Panc1 (cell line): Measurements from ENCODE around the gene MTUS2. TPM values are rescaled to one million over a fixed set of nuclear protein-coding genes. Genes with fewer than 3 reads are reported as not detected.

Source experiments
- ATAC-seq: fragments of 200-7000 bp; cut with Tn5 transposase; 2 replicates; pipeline ENCODE4 v1.9.1; 2020; ENCODE audit warnings: mild to moderate bottlenecking, moderate library complexity
- BruUV-seq: library from RNA; stranded (reverse); fragments of 400-500 nt; replicated peaks from 2 replicates; lab custom pipeline; 2021; lab: Mats Ljungman, UMichigan
- CTCF ChIA-PET: fragments of 300-600 bp; sonication (Branson Sonifier 250); formaldehyde crosslinking; loops from one replicate; lab custom pipeline; 2022; ENCODE audit warnings: antibody characterized with exemption; lab: Charles Lee
- POLR2A ChIA-PET: fragments of 300-600 bp; sonication (Branson Sonifier 250); formaldehyde crosslinking; loops from one replicate; lab custom pipeline; 2022; ENCODE audit warnings: antibody characterized with exemption; lab: Charles Lee
- DNase-seq: peaks from one replicate; pipeline ENCODE4 v3.0.0-alpha.2; 2010; ENCODE audit warnings: low read depth, low spot score
- H3K27ac ChIP-seq: 2 replicates; pipeline ENCODE4 v1.5.1; 2011; ENCODE audit warnings: mild to moderate bottlenecking, low read length, inconsistent platforms
- H3K27me3 ChIP-seq: fragments of 200-500 bp; sonication (Bioruptor generic); 2 replicates; pipeline ENCODE4 v1.6.0; 2014; ENCODE audit warnings: low read length, inconsistent platforms; ENCODE audit not compliant: control insufficient read depth, insufficient read depth
- H3K36me3 ChIP-seq: fragments of 200-500 bp; sonication (Bioruptor generic); 2 replicates; pipeline ENCODE4 v1.5.1; 2014; ENCODE audit warnings: inconsistent platforms, mild to moderate bottlenecking, low read length, moderate library complexity; ENCODE audit not compliant: control insufficient read depth, insufficient read depth
- H3K4me1 ChIP-seq: 2 replicates; pipeline ENCODE4 v1.5.1; 2011; ENCODE audit warnings: inconsistent platforms, mild to moderate bottlenecking, low read length, moderate library complexity; ENCODE audit not compliant: control insufficient read depth, insufficient read depth
- H3K4me3 ChIP-seq, 2 experiments: 2 replicates each; pipeline ENCODE4 v1.5.1; 2011 to 2012; ENCODE audit warnings: low read depth in 2 of 2, low read length in 2 of 2, mild to moderate bottlenecking in 2 of 2, inconsistent platforms in 1 of 2, moderate library complexity in 1 of 2
- H3K9me3 ChIP-seq: fragments of 200-500 bp; sonication (Bioruptor generic); 2 replicates; pipeline ENCODE4 v1.5.1; 2014; ENCODE audit warnings: low read depth, mild to moderate bottlenecking, inconsistent platforms, low read length, moderate library complexity; ENCODE audit not compliant: control insufficient read depth, insufficient read depth
- POLR2AphosphoS5 ChIP-seq: IDR thresholded peaks from 2 replicates; pipeline ENCODE4 v1.6.1; 2012; ENCODE audit warnings: mild to moderate bottlenecking, low read depth, low read length, moderate library complexity
- SIN3A ChIP-seq: IDR thresholded peaks from 2 replicates; pipeline ENCODE4 v1.6.1; 2012; ENCODE audit warnings: low read depth, mild to moderate bottlenecking, low read length, moderate library complexity, borderline replicate concordance; ENCODE audit not compliant: insufficient read depth
- TCF7L2 ChIP-seq: IDR thresholded peaks from 2 replicates; pipeline ENCODE4 v1.6.1; 2011; ENCODE audit warnings: mild to moderate bottlenecking, low read depth, low read length, inconsistent platforms
- in situ Hi-C: cut with HindIII; loops from 2 replicates; pipeline ENCODE4 v1.10.0; 2016; ENCODE audit warnings: low sequenced_read_pairs, low pct_unique_long_range_greater_than_20kb
- intact Hi-C: fragments of 100-400 bp; cut with micrococcal nuclease; formaldehyde crosslinking; loops from one replicate; pipeline ENCODE4 v1.10.0; 2022; ENCODE audit not compliant: unreplicated experiment
- total RNA-seq: library from RNA; stranded (reverse); gene quantifications from one replicate; pipeline ENCODE4 v1.2.1, GENCODE V29; 2021; ENCODE audit not compliant: unreplicated experiment
- TF ChIP-seq, protein P1 (sequence below): fragments of 450-650 bp; IDR thresholded peaks from 2 replicates; pipeline ENCODE4 v1.5.1; 2017; ENCODE audit warnings: mild to moderate bottlenecking
- TF ChIP-seq, protein P2 (sequence below), 2 experiments: IDR thresholded peaks; 2 replicates each; pipeline ENCODE4 v1.6.1; 2011 to 2012; ENCODE audit warnings: low read depth in 2 of 2, control low read depth in 1 of 2, low read length in 1 of 2, mild to moderate bottlenecking in 1 of 2, moderate library complexity in 1 of 2; ENCODE audit not compliant: insufficient read depth in 1 of 2

The MTUS2 gene
- total RNA-seq, 1 experiment from 2014 or later: 0.05 TPM

DNA sequence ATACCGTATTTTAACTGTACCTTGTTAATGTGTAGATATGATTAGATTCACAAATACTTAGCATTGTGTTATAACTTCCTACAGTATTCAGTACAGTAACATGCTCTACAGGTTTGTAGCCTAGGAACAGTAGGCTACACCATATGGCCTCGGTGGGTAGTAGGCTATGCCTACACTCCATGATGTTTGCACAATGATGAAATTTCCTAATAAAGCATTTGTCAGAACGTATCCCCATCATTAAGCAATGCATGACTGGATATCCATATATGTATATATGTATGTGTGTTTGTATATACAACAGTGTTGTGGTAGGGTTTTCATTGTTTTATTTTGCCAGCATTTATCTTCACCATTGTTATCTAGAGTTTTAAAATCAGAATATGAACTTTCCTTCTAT, 655.9 kb downstream of the MTUS2 start:
- no TSS peak for BruUV-seq
- in situ Hi-C loops: no loop called here
- CTCF ChIA-PET: no interaction called here
- H3K4me3 ChIP-seq: no peak overlapping the region
- no peak overlapping the region for H3K27ac ChIP-seq
- H3K4me1 ChIP-seq: no peaks in the 10 kb centered on the region
- DNase-seq (no peak), ATAC-seq (no peak)
- no peaks in the 10 kb centered on the region for H3K36me3 ChIP-seq
- H3K27me3 ChIP-seq: no peaks in the 10 kb centered on the region
- no peaks in the 10 kb centered on the region for H3K9me3 ChIP-seq
- intact Hi-C loops: no loop called here
- POLR2A ChIA-PET: no interaction called here
- TF ChIP-seq TCF7L2: no peak
- TF ChIP-seq, protein P1, sequence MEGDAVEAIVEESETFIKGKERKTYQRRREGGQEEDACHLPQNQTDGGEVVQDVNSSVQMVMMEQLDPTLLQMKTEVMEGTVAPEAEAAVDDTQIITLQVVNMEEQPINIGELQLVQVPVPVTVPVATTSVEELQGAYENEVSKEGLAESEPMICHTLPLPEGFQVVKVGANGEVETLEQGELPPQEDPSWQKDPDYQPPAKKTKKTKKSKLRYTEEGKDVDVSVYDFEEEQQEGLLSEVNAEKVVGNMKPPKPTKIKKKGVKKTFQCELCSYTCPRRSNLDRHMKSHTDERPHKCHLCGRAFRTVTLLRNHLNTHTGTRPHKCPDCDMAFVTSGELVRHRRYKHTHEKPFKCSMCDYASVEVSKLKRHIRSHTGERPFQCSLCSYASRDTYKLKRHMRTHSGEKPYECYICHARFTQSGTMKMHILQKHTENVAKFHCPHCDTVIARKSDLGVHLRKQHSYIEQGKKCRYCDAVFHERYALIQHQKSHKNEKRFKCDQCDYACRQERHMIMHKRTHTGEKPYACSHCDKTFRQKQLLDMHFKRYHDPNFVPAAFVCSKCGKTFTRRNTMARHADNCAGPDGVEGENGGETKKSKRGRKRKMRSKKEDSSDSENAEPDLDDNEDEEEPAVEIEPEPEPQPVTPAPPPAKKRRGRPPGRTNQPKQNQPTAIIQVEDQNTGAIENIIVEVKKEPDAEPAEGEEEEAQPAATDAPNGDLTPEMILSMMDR: no peak
- TF ChIP-seq SIN3A: no peak
- TF ChIP-seq, protein P2, sequence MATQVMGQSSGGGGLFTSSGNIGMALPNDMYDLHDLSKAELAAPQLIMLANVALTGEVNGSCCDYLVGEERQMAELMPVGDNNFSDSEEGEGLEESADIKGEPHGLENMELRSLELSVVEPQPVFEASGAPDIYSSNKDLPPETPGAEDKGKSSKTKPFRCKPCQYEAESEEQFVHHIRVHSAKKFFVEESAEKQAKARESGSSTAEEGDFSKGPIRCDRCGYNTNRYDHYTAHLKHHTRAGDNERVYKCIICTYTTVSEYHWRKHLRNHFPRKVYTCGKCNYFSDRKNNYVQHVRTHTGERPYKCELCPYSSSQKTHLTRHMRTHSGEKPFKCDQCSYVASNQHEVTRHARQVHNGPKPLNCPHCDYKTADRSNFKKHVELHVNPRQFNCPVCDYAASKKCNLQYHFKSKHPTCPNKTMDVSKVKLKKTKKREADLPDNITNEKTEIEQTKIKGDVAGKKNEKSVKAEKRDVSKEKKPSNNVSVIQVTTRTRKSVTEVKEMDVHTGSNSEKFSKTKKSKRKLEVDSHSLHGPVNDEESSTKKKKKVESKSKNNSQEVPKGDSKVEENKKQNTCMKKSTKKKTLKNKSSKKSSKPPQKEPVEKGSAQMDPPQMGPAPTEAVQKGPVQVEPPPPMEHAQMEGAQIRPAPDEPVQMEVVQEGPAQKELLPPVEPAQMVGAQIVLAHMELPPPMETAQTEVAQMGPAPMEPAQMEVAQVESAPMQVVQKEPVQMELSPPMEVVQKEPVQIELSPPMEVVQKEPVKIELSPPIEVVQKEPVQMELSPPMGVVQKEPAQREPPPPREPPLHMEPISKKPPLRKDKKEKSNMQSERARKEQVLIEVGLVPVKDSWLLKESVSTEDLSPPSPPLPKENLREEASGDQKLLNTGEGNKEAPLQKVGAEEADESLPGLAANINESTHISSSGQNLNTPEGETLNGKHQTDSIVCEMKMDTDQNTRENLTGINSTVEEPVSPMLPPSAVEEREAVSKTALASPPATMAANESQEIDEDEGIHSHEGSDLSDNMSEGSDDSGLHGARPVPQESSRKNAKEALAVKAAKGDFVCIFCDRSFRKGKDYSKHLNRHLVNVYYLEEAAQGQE (IDR thresholded peaks at IDR 0.05; ENCODE audit: insufficient read depth in 1 of 2, low read depth in 2 of 2, low read length in 1 of 2): no peak
- no peak for TF ChIP-seq POLR2AphosphoS5

DNA sequence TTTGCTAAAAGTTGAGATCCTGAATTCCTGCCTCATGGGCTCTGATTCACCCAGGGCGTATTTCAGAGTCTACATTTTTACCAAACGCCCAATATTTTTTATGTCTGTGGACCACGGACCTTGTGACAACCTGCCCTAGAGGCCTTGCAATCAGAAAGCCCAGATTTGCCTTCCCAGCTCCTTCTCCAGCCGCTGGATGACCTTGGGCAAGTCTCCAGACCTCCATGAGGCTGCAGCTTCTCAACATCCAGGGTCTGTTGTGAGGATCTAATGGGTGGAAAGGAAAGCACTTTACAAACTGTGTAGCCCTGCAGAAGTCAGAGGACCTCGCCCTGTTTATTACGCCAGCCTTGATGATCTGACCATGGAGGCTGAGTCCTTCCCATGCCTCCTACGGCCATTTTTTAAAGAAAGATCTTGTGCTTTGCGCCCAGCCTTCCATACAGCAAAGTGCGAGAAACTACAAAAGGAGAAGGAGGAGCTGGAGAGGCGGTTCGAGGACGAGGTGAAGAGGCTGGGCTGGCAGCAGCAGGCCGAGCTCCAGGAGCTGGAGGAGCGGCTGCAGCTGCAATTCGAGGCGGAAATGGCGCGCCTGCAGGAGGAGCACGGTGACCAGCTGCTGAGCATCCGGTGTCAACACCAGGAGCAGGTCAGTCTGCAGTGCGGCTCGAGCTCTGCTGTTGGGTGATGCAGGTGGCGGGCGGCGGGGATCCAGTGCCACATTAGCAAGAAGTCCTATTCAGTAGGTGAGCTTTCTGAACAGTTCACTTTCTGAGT, 659.8 kb downstream of the MTUS2 start:
- no peaks in the 10 kb centered on the region for H3K36me3 ChIP-seq
- in situ Hi-C loops (no loop called here), intact Hi-C loops (no loop called here)
- CTCF ChIA-PET: no interaction called here
- TF ChIP-seq, protein P1: no peak
- TF ChIP-seq SIN3A (no peak), TCF7L2 (no peak), POLR2AphosphoS5 (no peak)
- TF ChIP-seq, protein P2 (IDR thresholded peaks at IDR 0.05; ENCODE audit: insufficient read depth in 1 of 2, low read depth in 2 of 2, low read length in 1 of 2): no peak
- no TSS peak for BruUV-seq
- H3K4me1 ChIP-seq: no peaks in the 10 kb centered on the region
- H3K9me3 ChIP-seq: no peaks in the 10 kb centered on the region
- DNase-seq: no peak
- no peak overlapping the region for H3K27ac ChIP-seq
- ATAC-seq: no peak
- POLR2A ChIA-PET: no interaction called here
- no peak overlapping the region for H3K4me3 ChIP-seq
- no peaks in the 10 kb centered on the region; the same call in 1 of the 2 replicates for H3K27me3 ChIP-seq
